Duodenal mucosa (tissue), 2 donors: ENCODE results near the gene UQCR11.

Source experiments
- H3K27ac ChIP-seq: one replicate; pipeline ENCODE4 v1.7.0; 2013; ENCODE audit warnings: low read depth, low read length
- H3K27me3 ChIP-seq, 2 donors: one replicate each; pipeline ENCODE4 v1.7.0; 2013; ENCODE audit warnings: low read length in 2 of 2, control low read depth in 1 of 2; ENCODE audit not compliant: insufficient read depth in 2 of 2, control insufficient read depth in 1 of 2
- H3K36me3 ChIP-seq, 2 donors: one replicate each; pipeline ENCODE4 v1.7.0; 2013; ENCODE audit warnings: low read length in 2 of 2, control low read depth in 1 of 2; ENCODE audit not compliant: insufficient read depth in 2 of 2, control insufficient read depth in 1 of 2
- H3K4me1 ChIP-seq, 2 donors: one replicate each; pipeline ENCODE4 v1.7.0; 2013; ENCODE audit warnings: low read length in 2 of 2, control low read depth in 1 of 2; ENCODE audit not compliant: insufficient read depth in 2 of 2, control insufficient read depth in 1 of 2
- H3K4me3 ChIP-seq, 2 donors: one replicate each; pipeline ENCODE4 v1.7.0; 2013; ENCODE audit warnings: low read length in 2 of 2, low read depth in 1 of 2
- H3K9ac ChIP-seq, 2 donors: one replicate each; pipeline ENCODE4 v1.7.0; 2013; ENCODE audit warnings: low read length in 2 of 2, low read depth in 1 of 2
- H3K9me3 ChIP-seq, 2 donors: one replicate each; pipeline ENCODE4 v1.7.0; 2013; ENCODE audit warnings: low read length in 2 of 2, control low read depth in 1 of 2; ENCODE audit not compliant: control insufficient read depth in 1 of 2

The UQCR11 gene

GRCh38 chr19:1608359-1609102 is 3.3 kb upstream of the UQCR11 start:
- Histone ChIP-seq H3K9me3 (no peaks in the 10 kb centered on the region), H3K27me3 (no peaks in the 10 kb centered on the region), H3K4me3 (no peak overlapping the region), H3K9ac (no peak overlapping the region), H3K4me1 (peaks cover 6 to 28% of the 10 kb centered on the region in 2 donors), H3K36me3 (peaks cover 9 to 33% of the 10 kb centered on the region in 2 donors), H3K27ac (no peak overlapping the region)

GRCh38 chr19:1606138-1606651 is 933 bp upstream of the UQCR11 start:
- Histone ChIP-seq H3K9me3 (no peaks in the 10 kb centered on the region), H3K27me3 (no peaks in the 10 kb centered on the region), H3K36me3 (peaks cover 0 to 15% of the 10 kb centered on the region in 2 donors), H3K4me1 (peaks cover 11 to 37% of the 10 kb centered on the region in 2 donors), H3K4me3 (peak overlapping the region; percentile 83 to 86), H3K27ac (peak overlapping the region; percentile 89), H3K9ac (peak overlapping the region; percentile 62 to 85)

- Histone ChIP-seq H3K9me3 (no peaks in the 10 kb centered on the region), H3K4me3 (no peak overlapping the region), H3K27ac (no peak overlapping the region), H3K36me3 (peaks cover 10 to 29% of the 10 kb centered on the region in 2 donors), H3K27me3 (no peaks in the 10 kb centered on the region), H3K4me1 (peaks cover 11 to 31% of the 10 kb centered on the region in 2 donors), H3K9ac (no peak overlapping the region)
Measured at GRCh38 chr19:1602091-1602707, 3.1 kb downstream of the UQCR11 start.

- Histone ChIP-seq H3K27me3 (no peaks in the 10 kb centered on the region), H3K9ac (no peak overlapping the region), H3K4me1 (peaks cover 11 to 31% of the 10 kb centered on the region in 2 donors), H3K36me3 (peaks cover 12 to 33% of the 10 kb centered on the region in 2 donors), H3K9me3 (no peaks in the 10 kb centered on the region), H3K27ac (no peak overlapping the region), H3K4me3 (no peak overlapping the region)
Measured at GRCh38 chr19:1601613-1602064, 3.6 kb downstream of the UQCR11 start.

- Histone ChIP-seq H3K27ac (no peak overlapping the region), H3K9ac (no peak overlapping the region), H3K9me3 (no peaks in the 10 kb centered on the region), H3K4me1 (peaks cover 5 to 18% of the 10 kb centered on the region in 2 donors), H3K36me3 (peaks cover 12 to 39% of the 10 kb centered on the region in 2 donors), H3K27me3 (no peaks in the 10 kb centered on the region), H3K4me3 (no peak overlapping the region)
Measured at GRCh38 chr19:1599460-1599846, 5.8 kb downstream of the UQCR11 start.

DNA sequence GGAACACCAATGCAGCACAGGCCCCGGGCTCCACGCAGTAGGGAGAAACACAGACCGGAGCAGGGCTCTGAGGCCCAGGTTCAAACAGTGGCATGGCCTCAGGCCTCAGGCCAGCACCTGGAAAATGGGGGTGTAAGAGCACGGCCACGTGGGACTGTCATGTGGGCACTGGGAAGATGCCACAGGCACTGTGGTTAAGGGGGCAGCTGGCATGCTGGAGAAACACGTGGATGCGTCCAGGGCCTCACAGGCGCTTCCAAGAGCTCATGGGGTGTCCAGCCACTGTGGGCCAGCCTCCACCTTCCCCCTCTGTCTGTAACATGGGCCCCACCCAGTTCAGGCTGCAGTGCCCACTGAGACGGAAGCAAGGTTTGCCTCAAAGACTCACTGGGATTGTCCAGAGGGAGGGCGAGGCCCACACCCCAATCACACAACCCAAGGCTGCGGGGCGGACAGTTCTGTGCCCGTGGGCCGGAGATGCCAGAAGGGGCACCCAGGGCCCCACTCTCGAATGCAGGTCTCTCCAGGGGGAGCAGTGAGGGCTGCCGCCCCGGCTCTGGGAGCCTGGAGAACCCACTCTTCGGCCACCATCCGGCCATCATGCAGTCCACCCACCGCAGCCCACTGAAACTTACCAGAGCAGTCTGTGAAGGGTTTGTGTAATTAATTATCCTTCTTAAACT is 6.3 kb downstream of the UQCR11 start:
- no peaks in the 10 kb centered on the region for H3K9me3 ChIP-seq
- peaks cover 5 to 13% of the 10 kb centered on the region in 2 donors for H3K4me1 ChIP-seq
- peaks cover 12 to 39% of the 10 kb centered on the region in 2 donors for H3K36me3 ChIP-seq
- H3K27ac ChIP-seq: no peak overlapping the region
- no peak overlapping the region for H3K9ac ChIP-seq
- H3K4me3 ChIP-seq: no peak overlapping the region
- H3K27me3 ChIP-seq: no peaks in the 10 kb centered on the region

GRCh38 chr19:1593501-1593772 is 11.8 kb downstream of the UQCR11 start:
- H3K4me1 ChIP-seq: peaks cover 13 to 19% of the 10 kb centered on the region in 2 donors
- no peaks in the 10 kb centered on the region for H3K27me3 ChIP-seq
- peaks cover 12 to 22% of the 10 kb centered on the region in 2 donors for H3K36me3 ChIP-seq
- H3K27ac ChIP-seq: no peak overlapping the region
- H3K9ac ChIP-seq: peak overlapping the region; percentile 59 to 65
- peak overlapping the region in 1 of 2 donors; percentile 83 for H3K4me3 ChIP-seq
- no peaks in the 10 kb centered on the region for H3K9me3 ChIP-seq

DNA sequence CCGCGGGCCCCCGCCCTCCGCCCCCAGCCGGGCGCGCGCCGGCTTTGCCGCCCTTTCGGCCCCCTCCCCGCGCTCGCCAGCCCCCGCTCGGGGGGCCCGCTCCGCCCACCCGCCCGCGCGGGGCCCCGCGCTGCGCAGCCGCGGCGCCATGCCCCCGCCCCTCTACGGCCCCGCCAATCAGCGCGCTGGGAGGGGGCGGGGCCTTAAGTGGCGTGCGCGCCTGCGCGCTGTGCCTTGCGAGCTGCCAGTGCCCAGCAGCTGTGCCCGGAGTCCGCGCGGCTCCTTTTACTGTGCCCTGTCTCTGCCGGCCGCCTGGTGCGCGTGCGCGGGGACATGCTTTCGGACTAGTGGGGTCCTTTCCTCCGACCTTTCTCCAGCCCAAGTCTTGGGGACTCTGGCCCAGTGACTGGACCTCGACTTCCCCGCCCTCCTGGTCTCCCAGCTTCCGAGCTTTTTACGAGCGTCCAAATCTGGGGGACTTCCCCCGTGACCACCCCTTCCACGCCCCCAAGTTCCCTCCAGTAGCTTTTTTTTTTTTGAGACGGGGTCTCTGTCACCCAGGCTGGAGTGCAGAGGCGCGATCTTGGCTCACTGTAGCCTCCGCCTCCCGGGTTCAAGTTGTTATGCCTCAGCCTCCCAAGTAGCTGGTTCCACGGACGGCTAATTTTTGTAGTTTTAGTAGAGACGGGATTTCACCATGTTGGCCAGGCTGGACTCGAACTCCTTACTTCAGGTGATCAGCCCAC is 12.3 kb downstream of the UQCR11 start, which contains the start of gene MBD3:
MBD3 (minus strand) TSS at position 111 of the 746 bp plus-strand sequence. CDS start 234 bp downstream, outside the sequence.
- Histone ChIP-seq H3K9ac (peak within 1 kb of the TSS; percentile 84 to 90), H3K36me3 (peaks cover 9 to 17% of the 10 kb centered on the region in 2 donors), H3K27me3 (no peaks in the 10 kb centered on the region), H3K27ac (peak within 1 kb of the TSS; percentile 94), H3K4me1 (peaks cover 15 to 19% of the 10 kb centered on the region in 2 donors), H3K4me3 (peak within 1 kb of the TSS; percentile 83 to 85), H3K9me3 (no peaks in the 10 kb centered on the region)

DNA sequence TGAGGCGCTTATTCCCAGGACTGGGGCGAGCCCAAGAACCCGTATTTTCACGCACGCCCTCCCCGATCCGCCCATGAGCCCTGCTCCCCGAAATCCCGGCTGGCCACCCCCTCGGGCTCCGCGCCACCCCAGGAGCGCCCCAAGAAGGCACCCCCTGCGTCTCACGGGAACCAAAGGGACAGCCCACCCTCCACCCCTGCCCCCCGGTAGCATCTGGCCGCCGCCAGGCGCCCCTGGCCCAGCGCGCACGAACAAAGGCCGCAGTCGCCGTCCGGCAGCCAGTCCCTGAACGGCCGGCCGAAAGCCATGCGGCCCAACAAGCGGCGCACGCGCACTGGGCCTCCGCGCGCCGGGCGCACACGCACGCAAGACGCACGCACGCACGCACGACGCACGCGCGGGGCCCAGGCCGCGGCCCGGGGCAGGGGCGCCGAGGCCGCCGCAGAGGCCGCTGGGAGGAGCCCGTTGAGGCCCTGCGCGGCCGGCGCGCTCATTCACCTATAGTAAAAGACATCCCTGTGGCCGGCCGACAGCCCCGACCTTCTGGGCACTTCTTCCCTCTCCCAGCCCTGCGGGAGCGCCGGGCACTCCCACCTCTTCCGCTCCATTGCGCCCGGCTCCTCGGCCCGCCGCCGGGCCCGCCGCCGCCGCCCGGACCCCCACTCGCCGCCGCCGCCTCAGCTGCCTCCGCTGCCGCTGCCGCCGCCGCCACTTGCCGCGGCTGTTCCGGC is 13.1 kb downstream of the UQCR11 start:
- H3K27me3 ChIP-seq: no peaks in the 10 kb centered on the region
- H3K9ac ChIP-seq: peak overlapping the region; percentile 84 to 90
- peaks cover 2 to 10% of the 10 kb centered on the region in 2 donors for H3K36me3 ChIP-seq
- peak overlapping the region; percentile 94 for H3K27ac ChIP-seq
- H3K4me1 ChIP-seq: peaks cover 19 to 24% of the 10 kb centered on the region in 2 donors
- peak overlapping the region; percentile 82 to 85 for H3K4me3 ChIP-seq
- no peaks in the 10 kb centered on the region for H3K9me3 ChIP-seq
